Lower leg skin (tissue), 4 donors: ENCODE measurements around the gene SPINK7. TPM values are rescaled to one million over a fixed set of nuclear protein-coding genes. Genes with fewer than 3 reads are reported as not detected.

ENCODE experiments used
- DNase-seq, 2 donors: peaks; one replicate each; pipeline ENCODE4 v3.0.0-alpha.2; 2019; ENCODE audit warnings: low spot score in 2 of 2
- H3K4me3 ChIP-seq: fragments of 200-600 bp; sonication (generic); 2 replicates; pipeline ENCODE4 v1.5.1; 2017; ENCODE audit warnings: mild to moderate bottlenecking, low read depth; ENCODE audit not compliant: poor library complexity, severe bottlenecking
- POLR2A ChIP-seq, 2 donors: fragments of 450-650 bp; IDR thresholded peaks; one replicate each; pipeline ENCODE4 v1.6.1; 2016 to 2017; ENCODE audit warnings: antibody characterized with exemption in 2 of 2, mild to moderate bottlenecking in 1 of 2, moderate library complexity in 1 of 2
- WGBS, 2 donors: methylation state at CpG; one replicate each; pipeline ENCODE4 v1.1.5; 2018; 5-methylcytosine and 5-hydroxymethylcytosine counted together
- intact Hi-C: fragments of 100-400 bp; cut with DNase I; formaldehyde crosslinking; loops from one replicate; pipeline ENCODE4 v1.15.0; 2023; ENCODE audit warnings: low total_unique reads
- total RNA-seq, 4 donors: library from RNA; depleted of rRNA; stranded (reverse); fragments of >200 nt; gene quantifications; one replicate each; pipeline ENCODE4 v1.1.0, GENCODE V29; 2016
- TF ChIP-seq, protein P1 (sequence below), 3 donors: fragments of 450-650 bp; IDR thresholded peaks; one replicate each; pipeline ENCODE4 v1.5.1; 2016; ENCODE audit warnings: antibody characterized with exemption in 3 of 3, mild to moderate bottlenecking in 3 of 3, moderate library complexity in 2 of 3

The SPINK7 gene
- total RNA-seq, 4 donors from 2014 or later = 8.2 to 44.1 (median 27.3) TPM

DNA sequence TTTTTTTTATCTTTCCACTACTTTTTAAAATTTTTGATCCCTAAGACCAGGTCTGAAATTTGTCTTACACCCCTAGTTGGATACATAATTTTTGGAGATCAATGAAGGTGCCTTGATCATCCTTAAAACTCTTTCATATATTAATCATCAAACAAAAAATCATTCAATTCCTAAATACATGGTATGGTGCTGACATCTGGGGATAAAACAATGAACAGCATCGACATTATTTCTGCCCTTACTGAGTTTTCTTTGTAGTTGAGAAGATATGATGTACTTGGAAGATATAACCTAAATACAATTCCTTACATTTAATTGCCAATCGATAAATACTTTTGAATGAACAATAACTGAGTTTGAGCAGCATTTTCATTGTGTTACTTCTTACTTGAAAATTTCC lies 41.4 kb downstream of the SPINK7 start:
- DNase-seq = no peak
- no peak overlapping the region for H3K4me3 ChIP-seq
- 89 to 92% methylated on average over 2 of the region's 2 CpGs for WGBS, 2 donors
- intact Hi-C loops = no loop called here
- TF ChIP-seq, protein P1, sequence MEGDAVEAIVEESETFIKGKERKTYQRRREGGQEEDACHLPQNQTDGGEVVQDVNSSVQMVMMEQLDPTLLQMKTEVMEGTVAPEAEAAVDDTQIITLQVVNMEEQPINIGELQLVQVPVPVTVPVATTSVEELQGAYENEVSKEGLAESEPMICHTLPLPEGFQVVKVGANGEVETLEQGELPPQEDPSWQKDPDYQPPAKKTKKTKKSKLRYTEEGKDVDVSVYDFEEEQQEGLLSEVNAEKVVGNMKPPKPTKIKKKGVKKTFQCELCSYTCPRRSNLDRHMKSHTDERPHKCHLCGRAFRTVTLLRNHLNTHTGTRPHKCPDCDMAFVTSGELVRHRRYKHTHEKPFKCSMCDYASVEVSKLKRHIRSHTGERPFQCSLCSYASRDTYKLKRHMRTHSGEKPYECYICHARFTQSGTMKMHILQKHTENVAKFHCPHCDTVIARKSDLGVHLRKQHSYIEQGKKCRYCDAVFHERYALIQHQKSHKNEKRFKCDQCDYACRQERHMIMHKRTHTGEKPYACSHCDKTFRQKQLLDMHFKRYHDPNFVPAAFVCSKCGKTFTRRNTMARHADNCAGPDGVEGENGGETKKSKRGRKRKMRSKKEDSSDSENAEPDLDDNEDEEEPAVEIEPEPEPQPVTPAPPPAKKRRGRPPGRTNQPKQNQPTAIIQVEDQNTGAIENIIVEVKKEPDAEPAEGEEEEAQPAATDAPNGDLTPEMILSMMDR (IDR thresholded peaks at IDR 0.05) = no peak
- TF ChIP-seq POLR2A (IDR thresholded peaks at IDR 0.05) = no peak

DNA sequence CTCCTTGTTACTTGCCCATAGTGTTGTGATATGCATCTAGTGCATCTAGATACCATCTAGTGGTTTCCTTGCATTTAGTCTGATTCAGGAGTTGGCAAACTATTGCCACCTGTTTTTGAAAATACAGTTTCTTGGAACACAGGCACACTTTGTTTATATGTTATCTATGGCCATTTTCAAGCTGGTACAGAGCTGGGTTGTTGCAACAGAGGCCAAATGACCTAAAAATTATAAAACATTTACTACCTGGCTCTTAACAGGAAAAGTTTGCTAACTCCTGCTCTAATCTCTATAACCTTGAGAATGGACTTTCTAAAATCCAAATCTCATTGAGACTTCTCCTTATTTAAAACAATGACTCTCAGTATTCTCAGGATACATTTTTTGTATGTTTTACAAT lies 52.1 kb downstream of the SPINK7 start:
- DNase-seq = no peak
- no peak overlapping the region for H3K4me3 ChIP-seq
- no peak for TF ChIP-seq POLR2A (IDR thresholded peaks at IDR 0.05)
- TF ChIP-seq, protein P1 (IDR thresholded peaks at IDR 0.05) = no peak
- intact Hi-C loops = no loop called here

Other genes starting within 250 kb of the SPINK7 start
- gene SPINK5, start 248.4 kb upstream of the SPINK7 start, total RNA-seq = 100 to 1,000 TPM; 307 to 664 (median 393) TPM
- not detected for gene SPINK14, start 143.9 kb upstream of the SPINK7 start, total RNA-seq
- under 1 TPM in 1 of 4 donors, not detected in 3; 0.59 TPM for gene SPINK6, start 109.4 kb upstream of the SPINK7 start, total RNA-seq
- not detected for gene MARCOL, start 73.9 kb upstream of the SPINK7 start, total RNA-seq
- gene SPINK13, start 43.6 kb upstream of the SPINK7 start, total RNA-seq = not detected
- gene SPINK9, start 23.1 kb downstream of the SPINK7 start, total RNA-seq = not detected
- gene FBXO38, start 71.5 kb downstream of the SPINK7 start, total RNA-seq = 10 to 100 TPM; 31.7 to 76.7 (median 42.1) TPM